ENCODE measurements around the gene DNAJA2.
A peak's percentile ranks its signal among the peaks of the same experiment; 100 is the strongest.
"Not testable (repeated sequence)": the region's sequence is repeated elsewhere in the genome, so short reads cannot be mapped to it uniquely, and the experiment has no call there.

Gene DNAJA2

DNA sequence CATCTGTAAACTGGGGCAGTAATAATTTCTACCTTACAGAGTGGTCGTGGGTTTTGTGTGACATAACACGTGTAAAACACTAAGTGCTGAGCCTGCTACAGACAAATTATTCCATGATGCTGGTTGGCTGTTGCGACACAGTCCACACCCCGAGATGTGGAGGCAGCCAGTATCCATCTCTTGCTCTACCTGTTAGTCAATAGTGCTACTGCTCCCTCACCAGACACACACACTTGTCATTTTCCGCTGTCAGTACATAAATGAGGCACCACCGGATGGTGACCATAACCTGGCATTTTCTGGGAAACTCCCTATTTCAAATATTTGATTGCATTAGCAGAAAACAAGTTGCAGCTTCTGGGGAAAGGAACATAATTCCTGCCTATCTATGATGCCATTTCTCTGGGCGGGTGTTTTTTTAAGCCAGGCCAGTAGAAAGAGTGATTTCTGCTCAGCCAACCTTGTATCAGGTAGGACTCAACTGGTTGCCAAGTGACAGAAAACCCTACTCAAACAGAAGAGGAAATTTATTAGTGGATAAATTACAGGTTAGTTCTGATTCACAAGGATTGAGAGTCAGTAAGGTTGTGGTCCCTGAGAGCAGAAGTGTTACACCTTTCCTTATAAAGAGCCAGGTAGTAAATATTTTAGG lies 24.1 kb downstream of the DNAJA2 start:
- no peaks in the 10 kb centered on the region for H3K9me3 ChIP-seq (ENCODE audit: control extremely low read depth in 1 of 5, control insufficient read depth in 4 of 5, insufficient read depth in 2 of 5, low read depth in 1 of 5, low read length in 4 of 5)
- no peak overlapping the region for H3K27ac ChIP-seq (ENCODE audit: insufficient read depth in 1 of 2, low read depth in 1 of 2, low read length in 2 of 2, poor library complexity in 1 of 2, severe bottlenecking in 2 of 2)
- DNase-seq, result no peak
- CTCF ChIA-PET, result interaction anchor here (0.6 to 1.5 kb wide), 3 partner anchors 7 to 1210 kb away, joined by 3 to 4 read pairs (median 3); no protein-coding TSS in a partner anchor
- H3K4me3 ChIP-seq (ENCODE audit: control insufficient read depth in 1 of 7, extremely low read depth in 1 of 7, insufficient read depth in 4 of 7, low read depth in 2 of 7, low read length in 6 of 7), result no peak overlapping the region
- 92% methylated on average over 7 of the region's 7 CpGs for WGBS (ENCODE audit: insufficient coverage)
- H3K27me3 ChIP-seq (replicated peaks in 2 of 5; ENCODE audit: control insufficient read depth in 4 of 5, insufficient read depth in 5 of 5, low read length in 4 of 5), result no peaks in the 10 kb centered on the region
- H3K36me3 ChIP-seq (ENCODE audit: control insufficient read depth in 4 of 4, insufficient read depth in 4 of 4, low read length in 3 of 4), result peaks cover 0 to under 1% (median 0%) of the 10 kb centered on the region in 4 experiments
- H3K4me1 ChIP-seq (ENCODE audit: control extremely low read depth in 1 of 4, control insufficient read depth in 4 of 4, insufficient read depth in 4 of 4, low read length in 3 of 4), result no peaks in the 10 kb centered on the region
- POLR2A ChIA-PET, result no interaction called here

DNA sequence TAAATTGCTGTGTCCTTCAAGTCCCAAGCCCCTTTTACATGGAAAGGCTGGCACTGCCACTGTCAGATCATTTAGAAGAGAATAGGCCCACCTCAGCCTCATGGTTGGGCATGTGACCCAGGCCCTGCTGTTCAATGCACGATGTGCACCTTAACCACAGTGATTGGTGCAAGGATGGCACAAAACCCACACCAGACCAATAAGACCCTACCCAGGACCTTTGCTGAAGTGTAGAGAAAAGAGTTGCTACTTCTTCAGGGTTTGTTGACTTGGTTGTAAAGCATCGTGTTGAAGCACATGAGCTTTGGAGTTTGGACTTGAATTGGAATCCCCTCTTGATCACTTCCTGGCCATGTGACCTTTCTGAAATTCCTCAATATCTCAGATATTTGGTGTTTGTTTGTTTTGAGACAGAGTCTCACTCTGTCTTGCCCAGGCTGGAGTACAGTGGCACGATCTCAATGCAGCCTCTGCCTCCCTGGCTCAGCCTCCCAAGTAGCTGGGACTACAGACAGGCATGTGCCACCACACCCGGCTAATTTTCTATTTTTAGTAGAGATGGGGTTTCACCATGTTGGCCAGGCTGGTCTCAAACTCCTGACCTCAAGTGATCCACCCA lies 24.8 kb downstream of the DNAJA2 start:
- no peaks in the 10 kb centered on the region for H3K27me3 ChIP-seq (replicated peaks in 2 of 5; ENCODE audit: control insufficient read depth in 4 of 5, insufficient read depth in 5 of 5, low read length in 4 of 5)
- ChIA-PET POLR2A (no interaction called here), CTCF (interaction anchor here (0.6 to 1.5 kb wide), 10 partner anchors 8 to 1218 kb away, joined by 3 to 4 read pairs (median 3); no protein-coding TSS in a partner anchor)
- H3K27ac ChIP-seq (ENCODE audit: insufficient read depth in 1 of 2, low read depth in 1 of 2, low read length in 2 of 2, poor library complexity in 1 of 2, severe bottlenecking in 2 of 2), result no peak overlapping the region
- 100% methylated on average over 1 of the region's 4 CpGs for WGBS (ENCODE audit: insufficient coverage)
- DNase-seq, result no peak
- H3K4me3 ChIP-seq (ENCODE audit: control insufficient read depth in 1 of 7, extremely low read depth in 1 of 7, insufficient read depth in 4 of 7, low read depth in 2 of 7, low read length in 6 of 7), result no peak overlapping the region
- H3K36me3 ChIP-seq (ENCODE audit: control insufficient read depth in 4 of 4, insufficient read depth in 4 of 4, low read length in 3 of 4), result no peaks in the 10 kb centered on the region
- no peaks in the 10 kb centered on the region for H3K9me3 ChIP-seq (ENCODE audit: control extremely low read depth in 1 of 5, control insufficient read depth in 4 of 5, insufficient read depth in 2 of 5, low read depth in 1 of 5, low read length in 4 of 5)
- H3K4me1 ChIP-seq (ENCODE audit: control extremely low read depth in 1 of 4, control insufficient read depth in 4 of 4, insufficient read depth in 4 of 4, low read length in 3 of 4), result no peaks in the 10 kb centered on the region

DNA sequence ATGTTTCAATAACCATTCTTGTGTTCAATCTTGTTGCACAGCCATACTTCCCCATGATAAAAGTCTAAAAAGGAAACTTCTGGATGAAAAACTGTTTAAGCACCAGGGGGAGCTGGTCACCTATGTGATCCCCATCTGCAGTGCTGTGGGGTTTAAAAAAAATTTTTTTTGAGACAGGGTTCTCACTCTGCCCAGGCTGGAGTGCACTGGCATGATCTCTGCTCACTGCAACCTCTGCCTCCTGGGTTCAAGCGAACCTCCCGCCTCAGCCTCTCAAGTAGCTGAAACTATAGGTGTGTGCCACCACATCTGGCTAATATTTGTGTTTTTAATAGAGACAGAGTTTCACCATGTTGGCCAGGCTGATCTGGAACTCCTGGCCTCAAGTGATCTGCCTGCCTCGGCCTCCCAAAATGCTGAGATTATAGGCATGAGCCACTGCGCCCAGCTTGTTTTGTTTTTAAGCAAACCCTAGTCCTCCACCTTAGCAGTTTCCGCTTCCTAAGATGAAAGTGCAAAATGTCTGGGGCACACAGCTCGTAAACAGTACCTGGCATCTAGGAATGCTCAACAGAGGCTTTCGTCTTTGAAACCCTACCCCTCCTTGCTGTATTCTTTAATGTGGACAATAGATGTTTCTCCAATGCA lies 25.4 kb downstream of the DNAJA2 start:
- Histone ChIP-seq H3K36me3 (ENCODE audit: control insufficient read depth in 4 of 4, insufficient read depth in 4 of 4, low read length in 3 of 4) (no peaks in the 10 kb centered on the region), H3K27me3 (replicated peaks in 2 of 5; ENCODE audit: control insufficient read depth in 4 of 5, insufficient read depth in 5 of 5, low read length in 4 of 5) (no peaks in the 10 kb centered on the region), H3K27ac (ENCODE audit: insufficient read depth in 1 of 2, low read depth in 1 of 2, low read length in 2 of 2, poor library complexity in 1 of 2, severe bottlenecking in 2 of 2) (no peak overlapping the region), H3K9me3 (ENCODE audit: control extremely low read depth in 1 of 5, control insufficient read depth in 4 of 5, insufficient read depth in 2 of 5, low read depth in 1 of 5, low read length in 4 of 5) (no peaks in the 10 kb centered on the region), H3K4me3 (ENCODE audit: control insufficient read depth in 1 of 7, extremely low read depth in 1 of 7, insufficient read depth in 4 of 7, low read depth in 2 of 7, low read length in 6 of 7) (no peak overlapping the region), H3K4me1 (ENCODE audit: control extremely low read depth in 1 of 4, control insufficient read depth in 4 of 4, insufficient read depth in 4 of 4, low read length in 3 of 4) (no peaks in the 10 kb centered on the region)
- ChIA-PET POLR2A (no interaction called here), CTCF (interaction anchor here (0.8 to 1.5 kb wide), 11 partner anchors 8 to 1218 kb away, joined by 3 to 4 read pairs (median 3); no protein-coding TSS in a partner anchor)
- 94% methylated on average over 7 of the region's 7 CpGs for WGBS (ENCODE audit: insufficient coverage)
- peak; percentile 59 to 78 (median 70) for DNase-seq

DNA sequence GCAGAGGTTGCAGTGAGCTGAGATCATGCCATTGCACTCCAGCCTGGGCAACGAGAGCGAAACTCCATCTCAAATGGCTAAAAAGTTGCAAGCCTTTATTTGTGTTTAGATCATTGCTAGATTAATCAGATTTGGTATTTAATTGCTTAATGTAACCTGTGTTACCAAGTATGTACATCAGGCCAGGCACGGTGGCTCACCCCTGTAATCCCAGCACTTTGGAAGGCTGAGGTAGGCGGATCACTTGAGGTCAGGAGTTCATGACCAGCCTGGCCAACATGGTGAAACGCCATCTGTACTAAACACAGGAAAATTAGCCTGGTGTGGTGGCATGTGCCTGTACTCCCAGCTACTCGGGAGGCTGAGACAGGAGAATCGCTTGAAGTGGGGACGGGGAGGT lies 28.8 kb downstream of the DNAJA2 start:
- H3K27ac ChIP-seq (ENCODE audit: insufficient read depth in 1 of 2, low read depth in 1 of 2, low read length in 2 of 2, poor library complexity in 1 of 2, severe bottlenecking in 2 of 2); H3K27me3 ChIP-seq (replicated peaks in 2 of 5; ENCODE audit: control insufficient read depth in 4 of 5, insufficient read depth in 5 of 5, low read length in 4 of 5); H3K9me3 ChIP-seq (ENCODE audit: control extremely low read depth in 1 of 5, control insufficient read depth in 4 of 5, insufficient read depth in 2 of 5, low read depth in 1 of 5, low read length in 4 of 5); H3K4me3 ChIP-seq (ENCODE audit: control insufficient read depth in 1 of 7, extremely low read depth in 1 of 7, insufficient read depth in 4 of 7, low read depth in 2 of 7, low read length in 6 of 7); H3K4me1 ChIP-seq (ENCODE audit: control extremely low read depth in 1 of 4, control insufficient read depth in 4 of 4, insufficient read depth in 4 of 4, low read length in 3 of 4); H3K36me3 ChIP-seq (ENCODE audit: control insufficient read depth in 4 of 4, insufficient read depth in 4 of 4, low read length in 3 of 4); DNase-seq; POLR2A ChIA-PET: not testable (repeated sequence)
- CTCF ChIA-PET, result interaction anchor here (1.0 to 1.2 kb wide), 2 partner anchors 13 to 92 kb away, joined by 3 read pairs; no protein-coding TSS in a partner anchor
- WGBS (ENCODE audit: insufficient coverage), result 95% methylated on average over 3 of the region's 8 CpGs

DNA sequence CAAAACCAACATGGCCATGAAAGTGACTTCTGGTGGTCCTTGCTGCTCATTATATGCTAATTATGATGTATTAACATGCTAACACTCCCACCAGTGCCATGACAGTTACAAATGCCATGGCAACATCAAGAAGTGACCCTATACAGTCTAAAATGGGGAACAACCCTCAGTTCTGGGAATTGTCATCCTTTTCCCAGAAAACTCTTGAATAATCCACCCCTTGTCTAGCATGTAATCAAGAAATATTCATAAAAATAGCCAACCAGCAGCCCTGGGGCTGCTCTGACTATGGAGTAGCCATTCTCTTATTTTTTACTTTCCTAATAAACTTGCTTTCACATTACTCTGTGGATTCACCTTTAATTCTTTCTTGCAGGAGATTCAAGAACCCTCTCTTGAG lies 35.9 kb downstream of the DNAJA2 start:
- Histone ChIP-seq H3K27me3 (replicated peaks in 2 of 5; ENCODE audit: control insufficient read depth in 4 of 5, insufficient read depth in 5 of 5, low read length in 4 of 5) (no peaks in the 10 kb centered on the region), H3K4me1 (ENCODE audit: control extremely low read depth in 1 of 4, control insufficient read depth in 4 of 4, insufficient read depth in 4 of 4, low read length in 3 of 4) (peaks cover 0 to 8% (median 0%) of the 10 kb centered on the region in 4 experiments), H3K27ac (ENCODE audit: insufficient read depth in 1 of 2, low read depth in 1 of 2, low read length in 2 of 2, poor library complexity in 1 of 2, severe bottlenecking in 2 of 2) (no peak overlapping the region), H3K4me3 (ENCODE audit: control insufficient read depth in 1 of 7, extremely low read depth in 1 of 7, insufficient read depth in 4 of 7, low read depth in 2 of 7, low read length in 6 of 7) (no peak overlapping the region), H3K36me3 (ENCODE audit: control insufficient read depth in 4 of 4, insufficient read depth in 4 of 4, low read length in 3 of 4) (no peaks in the 10 kb centered on the region), H3K9me3 (ENCODE audit: control extremely low read depth in 1 of 5, control insufficient read depth in 4 of 5, insufficient read depth in 2 of 5, low read depth in 1 of 5, low read length in 4 of 5) (no peaks in the 10 kb centered on the region)
- CTCF ChIA-PET, result no interaction called here
- POLR2A ChIA-PET, result no interaction called here
- DNase-seq, result no peak

DNA sequence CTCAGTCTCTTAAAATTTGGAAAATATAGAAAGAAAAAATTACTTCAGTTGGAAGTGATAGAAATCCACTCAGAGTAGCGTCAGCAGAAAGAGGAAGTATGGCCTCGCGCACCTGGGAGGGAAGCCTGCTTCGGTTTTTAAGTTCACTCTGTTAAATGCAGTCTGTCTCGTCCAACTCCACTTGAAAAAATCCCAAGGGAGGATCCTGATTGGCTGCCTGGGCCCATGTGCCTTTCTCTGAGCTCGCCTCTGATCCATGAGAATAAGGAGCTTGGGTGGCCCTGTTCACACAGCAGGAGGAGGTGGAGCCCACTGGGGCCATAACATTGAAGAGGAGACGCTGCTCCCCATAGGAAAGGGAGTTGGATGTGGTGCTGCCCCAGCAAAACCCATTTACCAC lies 40.7 kb downstream of the DNAJA2 start:
- WGBS (ENCODE audit: insufficient coverage), result 22% methylated on average over 7 of the region's 7 CpGs
- Histone ChIP-seq H3K4me3 (ENCODE audit: control insufficient read depth in 1 of 7, extremely low read depth in 1 of 7, insufficient read depth in 4 of 7, low read depth in 2 of 7, low read length in 6 of 7) (no peak overlapping the region), H3K36me3 (ENCODE audit: control insufficient read depth in 4 of 4, insufficient read depth in 4 of 4, low read length in 3 of 4) (peaks cover 0 to 28% (median 5%) of the 10 kb centered on the region in 4 experiments), H3K4me1 (ENCODE audit: control extremely low read depth in 1 of 4, control insufficient read depth in 4 of 4, insufficient read depth in 4 of 4, low read length in 3 of 4) (peaks cover 0 to 12% (median 0%) of the 10 kb centered on the region in 4 experiments), H3K27me3 (replicated peaks in 2 of 5; ENCODE audit: control insufficient read depth in 4 of 5, insufficient read depth in 5 of 5, low read length in 4 of 5) (no peaks in the 10 kb centered on the region), H3K9me3 (ENCODE audit: control extremely low read depth in 1 of 5, control insufficient read depth in 4 of 5, insufficient read depth in 2 of 5, low read depth in 1 of 5, low read length in 4 of 5) (no peaks in the 10 kb centered on the region), H3K27ac (ENCODE audit: insufficient read depth in 1 of 2, low read depth in 1 of 2, low read length in 2 of 2, poor library complexity in 1 of 2, severe bottlenecking in 2 of 2) (no peak overlapping the region)
- POLR2A ChIA-PET, result no interaction called here
- CTCF ChIA-PET, result interaction anchor here (1.0 to 1.4 kb wide), 3 partner anchors 25 to 79 kb away, joined by 3 to 5 read pairs (median 4); no protein-coding TSS in a partner anchor
- peak; percentile 36 to 85 (median 80) for DNase-seq

DNA sequence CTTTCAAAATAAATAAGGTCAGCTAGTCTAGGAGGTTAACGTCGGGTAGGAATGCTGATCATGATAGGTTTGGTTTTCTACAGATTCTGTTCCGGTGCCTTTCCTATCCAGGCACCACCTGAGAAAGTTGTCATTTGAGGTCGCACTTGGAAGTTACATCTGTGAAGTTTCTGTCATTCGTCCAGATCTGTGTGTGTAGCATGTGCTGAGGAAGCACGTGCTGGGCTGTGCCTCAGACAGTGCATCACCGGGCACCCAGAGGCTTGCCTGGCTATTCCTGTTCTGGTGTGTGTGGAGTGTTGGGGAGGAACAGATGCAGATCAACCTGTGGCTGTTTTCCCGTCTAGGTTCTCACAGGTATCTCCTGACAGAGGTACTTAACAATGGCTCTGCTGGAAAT lies 42.6 kb downstream of the DNAJA2 start:
- POLR2A ChIA-PET, result no interaction called here
- H3K4me3 ChIP-seq (ENCODE audit: control insufficient read depth in 1 of 7, extremely low read depth in 1 of 7, insufficient read depth in 4 of 7, low read depth in 2 of 7, low read length in 6 of 7), result no peak overlapping the region
- H3K9me3 ChIP-seq (ENCODE audit: control extremely low read depth in 1 of 5, control insufficient read depth in 4 of 5, insufficient read depth in 2 of 5, low read depth in 1 of 5, low read length in 4 of 5), result no peaks in the 10 kb centered on the region
- H3K4me1 ChIP-seq (ENCODE audit: control extremely low read depth in 1 of 4, control insufficient read depth in 4 of 4, insufficient read depth in 4 of 4, low read length in 3 of 4), result peaks cover 0 to 12% (median 0%) of the 10 kb centered on the region in 4 experiments
- H3K27me3 ChIP-seq (replicated peaks in 2 of 5; ENCODE audit: control insufficient read depth in 4 of 5, insufficient read depth in 5 of 5, low read length in 4 of 5), result no peaks in the 10 kb centered on the region
- peaks cover 0 to 42% (median 12%) of the 10 kb centered on the region in 4 experiments for H3K36me3 ChIP-seq (ENCODE audit: control insufficient read depth in 4 of 4, insufficient read depth in 4 of 4, low read length in 3 of 4)
- WGBS (ENCODE audit: insufficient coverage), result 99% methylated on average over 8 of the region's 8 CpGs
- H3K27ac ChIP-seq (ENCODE audit: insufficient read depth in 1 of 2, low read depth in 1 of 2, low read length in 2 of 2, poor library complexity in 1 of 2, severe bottlenecking in 2 of 2), result no peak overlapping the region
- no peak for DNase-seq
- CTCF ChIA-PET, result interaction anchor here (1.4 to 2.9 kb wide), 4 partner anchors 13 to 77 kb away, joined by 3 to 14 read pairs (median 8); no protein-coding TSS in a partner anchor
